ENCODE data around the gene DHRSX. TPM values are rescaled to one million over a fixed set of nuclear protein-coding genes. Genes with fewer than 3 reads are reported as not detected.
"Not testable (repeated sequence)": the region's sequence is repeated elsewhere in the genome, so short reads cannot be mapped to it uniquely, and the experiment has no call there.

Gene DHRSX
- total and polyA plus RNA-seq, 9 of the 15 experiments (the other 6 are each of a cell fraction or from before 2014, with no cell fraction given): 0.59 to 11.0 (median 6.2) TPM

DNA sequence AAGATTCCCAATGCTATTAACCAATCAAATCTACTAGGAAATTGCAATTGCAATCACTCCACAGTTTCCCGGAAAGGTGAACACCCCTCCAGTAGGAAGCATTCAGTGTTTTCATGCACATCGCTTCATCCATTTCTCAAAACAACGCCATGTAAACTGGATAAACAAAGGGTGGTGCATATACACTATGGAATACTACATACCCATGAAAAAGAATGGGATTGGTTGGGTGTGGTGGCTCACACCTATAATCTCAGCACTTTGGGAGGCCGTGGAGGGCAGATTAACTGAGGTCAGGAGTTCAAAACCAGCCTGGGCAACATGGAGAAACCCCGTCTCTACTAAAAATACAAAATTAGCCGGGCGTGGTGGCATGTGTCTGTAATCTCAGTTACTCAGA, 29.1 kb downstream of the DHRSX start:
- Histone ChIP-seq H2AFZ (ENCODE audit: low read depth, low read length) (no peak overlapping the region), H3K27me3 (ENCODE audit: control insufficient read depth in 2 of 2, insufficient read depth in 2 of 2, low read length in 2 of 2) (no peaks in the 10 kb centered on the region), H3K36me3 (ENCODE audit: control insufficient read depth, insufficient read depth, low read length) (no peaks in the 10 kb centered on the region), H4K20me1 (replicated peaks; ENCODE audit: control insufficient read depth, insufficient read depth, low read length) (no peaks in the 10 kb centered on the region), H3K9me1 (ENCODE audit: control insufficient read depth, insufficient read depth, low read length) (no peaks in the 10 kb centered on the region), H3K27ac (ENCODE audit: extremely low read depth, low read depth, low read length) (no peak overlapping the region), H3K4me2 (ENCODE audit: insufficient read depth, low read length) (no peak overlapping the region), H3K9me3 (replicated peaks; ENCODE audit: control insufficient read depth, insufficient read depth, low read depth, low read length) (no peaks in the 10 kb centered on the region), H3K4me3 (no peak overlapping the region), H3K4me1 (replicated peaks in 1 of 2; ENCODE audit: control insufficient read depth in 2 of 2, insufficient read depth in 2 of 2, low read length in 2 of 2) (peaks cover 0 to 13% of the 10 kb centered on the region in 2 experiments; a peak in 3 of 5 replicates), H3K9ac (ENCODE audit: insufficient read depth in 1 of 2, low read depth in 2 of 2, low read length in 2 of 2) (no peak overlapping the region), H3K79me2 (ENCODE audit: control insufficient read depth, insufficient read depth, low read length) (peaks cover 2% of the 10 kb centered on the region; the same call in 2 of the 3 replicates)
- no peak for DNase-seq (ENCODE audit: extremely low read depth in 1 of 4, low spot score in 3 of 4)
- no peak for ATAC-seq
- ChIA-PET POLR2A (no interaction called here), CTCF (ENCODE audit: low intra/inter-chr PET ratio) (no interaction called here)
- in situ Hi-C loops (cut with MboI): no loop called here
- TF ChIP-seq ZNF232 (CRISPR knock-in tag; IDR thresholded peaks at IDR 0.05): no peak
- TF ChIP-seq ZNF146 (CRISPR knock-in tag; IDR thresholded peaks at IDR 0.05; ENCODE audit: unreplicated experiment): peak; percentile 72
- intact Hi-C loops (cut with micrococcal nuclease): no loop called here
- WGBS (ENCODE audit: insufficient coverage, low coverage, missing lambda C conversion rate): 76% methylated on average over 7 of the region's 7 CpGs
- no peak for FAIRE-seq
- no TSS peak for BruUV-seq (replicated peaks)

DNA sequence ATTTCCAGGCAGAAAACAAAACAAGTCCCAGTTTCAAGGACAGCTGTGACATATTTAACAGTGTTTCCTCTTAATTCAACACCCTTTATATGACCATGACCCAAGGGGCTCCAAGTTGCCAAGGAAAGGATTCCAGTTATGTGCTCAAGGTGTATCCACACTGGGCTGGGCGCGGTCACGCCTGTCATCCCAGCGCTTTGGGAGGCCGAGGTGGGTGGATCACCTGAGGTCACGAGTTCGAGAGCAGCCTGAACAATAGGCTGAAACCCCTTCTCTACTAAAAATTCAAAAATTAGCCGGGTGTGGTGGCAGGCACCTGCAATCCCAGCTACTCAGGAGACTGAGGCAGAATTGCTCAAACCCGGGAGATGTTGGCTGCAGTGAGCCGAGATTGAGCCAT, 29.6 kb downstream of the DHRSX start:
- H2AFZ ChIP-seq (ENCODE audit: low read depth, low read length); H3K9me1 ChIP-seq (ENCODE audit: control insufficient read depth, insufficient read depth, low read length); H3K27ac ChIP-seq (ENCODE audit: extremely low read depth, low read depth, low read length); H3K4me3 ChIP-seq; ATAC-seq; DNase-seq (ENCODE audit: extremely low read depth in 1 of 4, low spot score in 3 of 4); H3K9ac ChIP-seq (ENCODE audit: insufficient read depth in 1 of 2, low read depth in 2 of 2, low read length in 2 of 2); H3K36me3 ChIP-seq (ENCODE audit: control insufficient read depth, insufficient read depth, low read length); BruUV-seq (replicated peaks); H4K20me1 ChIP-seq (replicated peaks; ENCODE audit: control insufficient read depth, insufficient read depth, low read length); FAIRE-seq; H3K9me3 ChIP-seq (replicated peaks; ENCODE audit: control insufficient read depth, insufficient read depth, low read depth, low read length); CTCF ChIA-PET (ENCODE audit: low intra/inter-chr PET ratio); POLR2A ChIA-PET; H3K4me2 ChIP-seq (ENCODE audit: insufficient read depth, low read length); H3K27me3 ChIP-seq (ENCODE audit: control insufficient read depth in 2 of 2, insufficient read depth in 2 of 2, low read length in 2 of 2); H3K79me2 ChIP-seq (ENCODE audit: control insufficient read depth, insufficient read depth, low read length); intact Hi-C loops (cut with micrococcal nuclease); in situ Hi-C loops (cut with MboI): not testable (repeated sequence)
- WGBS (ENCODE audit: insufficient coverage, low coverage, missing lambda C conversion rate): 86% methylated on average over 4 of the region's 10 CpGs
- H3K4me1 ChIP-seq (replicated peaks in 1 of 2; ENCODE audit: control insufficient read depth in 2 of 2, insufficient read depth in 2 of 2, low read length in 2 of 2): peaks cover 0 to 12% of the 10 kb centered on the region in 2 experiments; a peak in 3 of 5 replicates
